ENCODE measurements around the gene STRA6.

DNA sequence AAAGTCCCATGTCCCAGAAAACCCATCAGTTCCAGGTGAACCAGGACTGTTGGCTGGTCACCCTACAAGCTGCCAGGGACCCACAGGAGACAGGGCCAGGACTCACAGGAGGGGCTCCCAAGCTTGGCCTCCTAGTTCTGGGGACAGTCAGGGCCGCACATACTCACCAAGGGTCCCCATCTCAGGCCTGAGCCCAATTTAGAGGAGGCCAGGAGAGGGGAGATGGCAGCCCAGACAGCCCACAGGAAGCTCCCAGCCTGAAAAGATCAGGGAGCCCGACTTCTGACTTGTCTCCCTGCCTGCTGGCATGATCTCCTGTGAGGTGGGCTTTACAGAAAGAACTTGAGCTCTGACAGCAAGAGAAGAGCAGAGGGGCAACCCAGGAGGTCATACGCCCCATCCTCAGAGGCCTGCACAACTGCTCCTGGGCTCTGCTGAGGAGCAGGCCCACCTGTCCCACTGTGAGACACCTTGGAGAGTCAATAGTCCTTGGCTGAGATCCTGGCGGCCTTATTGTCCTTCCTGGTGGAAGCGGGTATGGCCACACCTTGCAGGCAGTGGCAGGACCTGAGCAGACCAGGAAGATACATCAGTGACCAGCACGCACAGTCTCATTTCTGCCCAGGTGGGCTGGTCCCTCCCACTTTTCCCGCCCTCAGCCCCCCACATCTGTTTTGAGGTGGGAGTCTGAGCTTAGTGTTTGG lies 31.6 kb downstream of the STRA6 start:
- TF ChIP-seq POLR2AphosphoS5 (IDR thresholded peaks at IDR 0.05) (no peak), POLR2A (IDR thresholded peaks at IDR 0.05) (no peak)
- TF ChIP-seq, protein P1, sequence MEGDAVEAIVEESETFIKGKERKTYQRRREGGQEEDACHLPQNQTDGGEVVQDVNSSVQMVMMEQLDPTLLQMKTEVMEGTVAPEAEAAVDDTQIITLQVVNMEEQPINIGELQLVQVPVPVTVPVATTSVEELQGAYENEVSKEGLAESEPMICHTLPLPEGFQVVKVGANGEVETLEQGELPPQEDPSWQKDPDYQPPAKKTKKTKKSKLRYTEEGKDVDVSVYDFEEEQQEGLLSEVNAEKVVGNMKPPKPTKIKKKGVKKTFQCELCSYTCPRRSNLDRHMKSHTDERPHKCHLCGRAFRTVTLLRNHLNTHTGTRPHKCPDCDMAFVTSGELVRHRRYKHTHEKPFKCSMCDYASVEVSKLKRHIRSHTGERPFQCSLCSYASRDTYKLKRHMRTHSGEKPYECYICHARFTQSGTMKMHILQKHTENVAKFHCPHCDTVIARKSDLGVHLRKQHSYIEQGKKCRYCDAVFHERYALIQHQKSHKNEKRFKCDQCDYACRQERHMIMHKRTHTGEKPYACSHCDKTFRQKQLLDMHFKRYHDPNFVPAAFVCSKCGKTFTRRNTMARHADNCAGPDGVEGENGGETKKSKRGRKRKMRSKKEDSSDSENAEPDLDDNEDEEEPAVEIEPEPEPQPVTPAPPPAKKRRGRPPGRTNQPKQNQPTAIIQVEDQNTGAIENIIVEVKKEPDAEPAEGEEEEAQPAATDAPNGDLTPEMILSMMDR (IDR thresholded peaks at IDR 0.05 in 8 of 11, conservative IDR thresholded peaks at IDR 0.05 in 3 of 11): no peak

All from spleen (tissue), 7 donors.